ENCODE data around the gene ZACN.

Gene ZACN

DNA sequence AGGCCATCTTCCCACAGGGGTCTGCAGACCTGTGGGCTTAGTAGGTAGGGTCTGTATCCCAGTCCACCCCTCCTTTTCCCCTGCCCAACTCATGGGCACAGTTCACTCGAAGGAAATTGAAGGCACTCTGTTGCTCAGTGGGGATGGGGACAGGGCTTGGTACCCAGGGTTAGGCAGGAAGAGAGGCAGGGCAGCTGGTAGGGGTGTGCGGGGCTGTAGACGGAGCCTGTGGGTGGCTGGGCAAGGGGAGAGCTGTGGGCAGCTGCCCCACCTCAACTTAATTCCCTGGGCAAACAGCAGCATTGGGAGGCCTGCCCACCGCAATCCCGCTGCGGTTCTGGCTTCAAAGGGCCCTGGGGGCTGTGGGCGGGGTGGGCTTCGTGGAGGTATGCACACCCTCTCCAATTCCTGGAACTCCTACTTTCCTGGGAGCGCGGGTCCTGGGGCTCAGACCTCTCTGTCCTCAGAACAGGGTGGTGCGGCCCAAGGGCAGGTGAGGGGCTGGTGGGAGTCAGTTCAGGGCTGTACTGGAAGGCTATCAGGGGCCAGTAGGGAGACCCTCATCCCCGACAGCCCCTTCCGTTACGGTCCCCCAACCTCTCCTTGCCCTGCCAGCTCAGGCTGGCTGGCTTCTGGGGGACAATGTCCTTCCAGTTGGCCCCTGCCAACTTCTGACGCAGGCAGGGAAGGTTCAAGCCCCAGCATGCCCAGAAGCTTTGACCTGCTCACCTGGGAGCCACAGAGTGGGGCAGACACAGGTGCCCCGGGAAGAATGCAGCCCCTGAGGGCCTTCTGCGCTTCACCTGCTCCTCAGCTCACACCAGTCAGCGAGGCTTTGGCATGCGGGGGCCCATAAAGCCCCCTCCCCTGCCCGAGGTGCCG is 53.0 kb downstream of the ZACN start:
- no peak overlapping the region for H3K4me3 ChIP-seq (ENCODE audit: insufficient read depth, low read depth, low read length, poor library complexity, severe bottlenecking)
- H3K36me3 ChIP-seq (ENCODE audit: control insufficient read depth, insufficient read depth, low read length): no peaks in the 10 kb centered on the region
- DNase-seq: no peak
- H3K27me3 ChIP-seq (replicated peaks; ENCODE audit: control insufficient read depth, insufficient read depth, low read length, poor library complexity, severe bottlenecking): no peaks in the 10 kb centered on the region
- H3K9me3 ChIP-seq (ENCODE audit: control insufficient read depth, low read length): no peaks in the 10 kb centered on the region
- H3K27ac ChIP-seq (ENCODE audit: insufficient read depth, low read length, poor library complexity, severe bottlenecking): no peak overlapping the region
- H3K4me1 ChIP-seq (ENCODE audit: control insufficient read depth, insufficient read depth, low read length, poor library complexity, severe bottlenecking): no peaks in the 10 kb centered on the region
